SH-SY5Y (cell line): ENCODE data around the gene ATXN7.

ENCODE experiments used
- GATA2 ChIP-seq: IDR thresholded peaks from 2 replicates; pipeline ENCODE4 v1.6.1; 2011; ENCODE audit warnings: mild to moderate bottlenecking, low read depth, low read length
- GATA3 ChIP-seq: IDR thresholded peaks from 2 replicates; pipeline ENCODE4 v1.6.1; 2011; ENCODE audit warnings: low read depth, mild to moderate bottlenecking, low read length, moderate library complexity

DNA sequence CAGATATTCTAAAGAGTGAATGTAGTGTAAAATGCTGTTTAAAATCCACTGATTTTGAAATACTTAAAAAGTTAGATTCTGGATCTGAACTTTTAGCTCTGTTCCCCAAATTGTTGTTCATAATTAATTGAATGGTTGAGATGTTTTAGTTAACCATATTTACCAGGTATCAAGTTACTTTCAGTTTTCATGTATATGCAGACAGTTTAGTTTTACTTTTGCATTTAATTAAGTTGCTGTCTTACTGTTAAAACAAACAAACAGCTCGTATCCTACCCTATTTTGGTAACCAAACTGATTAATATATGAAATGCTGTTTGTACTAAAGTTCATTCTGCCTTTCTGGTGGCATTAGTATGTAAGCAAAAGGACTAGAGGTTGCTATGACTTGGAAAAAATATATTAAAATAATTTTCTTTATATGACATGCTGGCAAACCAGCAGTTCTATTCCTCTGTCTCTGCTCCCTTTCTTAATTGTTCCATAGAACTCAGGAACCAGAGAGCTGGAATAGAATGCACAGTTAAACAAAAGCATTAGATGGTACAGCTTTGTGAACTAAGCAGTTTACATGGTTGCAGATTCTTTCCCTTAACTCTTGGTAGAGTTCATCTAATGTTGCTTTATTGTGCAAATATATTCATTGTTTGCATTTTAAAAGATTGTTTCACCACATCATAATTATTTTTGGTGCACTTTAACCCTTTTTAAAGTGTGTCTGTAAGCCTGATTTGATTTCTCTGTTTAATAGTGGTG, 88.0 kb downstream of the ATXN7 start:
- no peak for TF ChIP-seq GATA3
- TF ChIP-seq GATA2, result no peak
